ENCODE data around the gene TENM4.
"Not testable (repeated sequence)": the region's sequence is repeated elsewhere in the genome, so short reads cannot be mapped to it uniquely, and the experiment has no call there.

Gene TENM4

DNA sequence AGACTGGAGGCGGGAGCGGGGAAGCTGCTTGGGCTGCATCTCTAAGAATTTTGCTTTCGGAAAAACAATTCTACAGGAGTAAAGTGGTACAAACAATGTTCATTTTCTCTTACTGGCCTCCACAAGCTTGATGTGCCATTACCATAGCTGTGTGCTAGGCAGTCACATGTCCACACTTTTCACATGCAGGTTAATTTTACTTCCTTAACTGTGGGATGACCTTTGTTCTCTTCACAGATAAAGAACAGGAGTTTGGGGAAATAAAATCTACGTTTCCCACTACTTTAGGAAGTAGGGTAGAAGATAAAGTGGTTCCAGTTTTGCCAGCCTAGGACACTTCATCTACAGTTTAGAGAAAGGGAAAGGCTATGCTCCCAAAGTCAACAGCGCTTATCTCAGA, 539.0 kb downstream of the TENM4 start:
- DNase-seq (ENCODE audit: low read depth): no peak

GRCh38 chr11:78898266-78898775, 542.5 kb downstream of the TENM4 start:
- no peak for DNase-seq (ENCODE audit: low read depth)

- DNase-seq (ENCODE audit: low read depth): no peak
Observed at GRCh38 chr11:78893996-78894395, 546.8 kb downstream of the TENM4 start.

- DNase-seq (ENCODE audit: low read depth): no peak
Observed at GRCh38 chr11:78889698-78890097, 551.1 kb downstream of the TENM4 start.

- DNase-seq (ENCODE audit: low read depth): peak; percentile 86
Observed at GRCh38 chr11:78886616-78887015, 554.2 kb downstream of the TENM4 start.

DNA sequence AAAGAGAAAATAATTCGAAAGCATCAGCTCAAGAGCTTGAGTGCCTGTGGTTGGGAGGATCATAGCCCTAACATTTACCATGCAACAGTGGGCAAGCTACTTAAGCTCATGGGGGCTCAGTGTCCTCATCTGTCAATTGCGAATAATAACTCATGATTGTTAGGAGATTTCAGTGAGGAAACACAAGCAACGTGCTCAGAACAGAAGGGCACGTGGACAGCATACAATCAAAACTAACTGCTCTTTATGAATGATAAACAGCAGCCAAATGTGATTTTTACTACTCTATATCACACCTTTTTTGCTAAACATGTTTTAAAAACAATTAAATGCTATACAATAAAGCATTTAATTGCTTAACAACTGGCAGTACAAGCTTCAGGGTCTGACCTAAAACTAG, 556.1 kb downstream of the TENM4 start:
- no peak for DNase-seq (ENCODE audit: low read depth)

- peak; percentile 14 for DNase-seq (ENCODE audit: low read depth)
Observed at GRCh38 chr11:78883506-78883905, 557.3 kb downstream of the TENM4 start.

DNA sequence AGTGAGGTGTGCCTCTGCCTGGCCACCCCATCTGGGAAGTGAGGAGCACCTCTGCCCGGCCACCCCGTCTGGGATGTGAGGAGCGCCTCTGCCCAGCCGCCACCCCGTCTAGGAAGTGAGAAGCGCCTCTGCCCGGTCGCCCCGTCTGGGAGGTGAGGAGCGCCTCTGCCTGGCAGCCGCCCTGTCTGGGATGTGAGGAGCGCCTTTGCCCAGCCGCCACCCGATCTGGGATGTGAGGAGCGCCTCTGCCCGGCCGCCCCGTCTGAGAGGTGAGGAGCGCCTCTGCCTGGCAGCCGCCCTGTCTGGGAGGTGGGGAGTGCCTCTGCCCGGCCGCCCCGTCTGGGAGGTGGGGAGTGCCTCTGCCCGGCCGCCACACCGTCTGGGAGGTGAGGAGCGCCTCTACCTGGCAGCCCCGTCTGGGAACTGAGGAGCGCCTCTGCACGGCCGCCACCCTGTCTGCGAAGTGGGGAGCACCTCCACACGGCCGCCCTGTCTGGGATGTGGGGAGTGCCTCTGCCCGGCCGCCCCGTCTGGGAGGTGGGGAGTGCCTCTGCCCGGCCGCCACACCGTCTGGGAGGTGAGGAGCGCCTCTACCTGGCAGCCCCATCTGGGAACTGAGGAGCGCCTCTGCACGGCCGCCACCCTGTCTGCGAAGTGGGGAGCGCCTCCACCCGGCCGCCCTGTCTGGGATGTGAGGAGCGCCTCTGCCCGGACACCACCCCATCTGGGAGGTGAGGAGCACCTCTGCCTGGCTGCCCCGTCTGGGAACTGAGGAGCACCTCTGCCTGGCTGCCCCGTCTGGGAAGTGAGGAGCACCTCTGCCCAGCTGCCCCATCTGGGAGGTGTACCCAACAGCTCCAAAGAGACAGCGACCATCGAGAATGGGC, 561.5 kb downstream of the TENM4 start:
- not testable (repeated sequence) for DNase-seq (ENCODE audit: low read depth)

GRCh38 chr11:78878631-78879030, 562.2 kb downstream of the TENM4 start:
- DNase-seq (ENCODE audit: low read depth): no peak

- no peak for DNase-seq (ENCODE audit: low read depth)
Observed at GRCh38 chr11:78876676-78877075, 564.2 kb downstream of the TENM4 start.

- no peak for DNase-seq (ENCODE audit: low read depth)
Observed at GRCh38 chr11:78870655-78871054, 570.2 kb downstream of the TENM4 start.

- no peak for DNase-seq (ENCODE audit: low read depth)
Observed at GRCh38 chr11:78869293-78869692, 571.5 kb downstream of the TENM4 start.

DNA sequence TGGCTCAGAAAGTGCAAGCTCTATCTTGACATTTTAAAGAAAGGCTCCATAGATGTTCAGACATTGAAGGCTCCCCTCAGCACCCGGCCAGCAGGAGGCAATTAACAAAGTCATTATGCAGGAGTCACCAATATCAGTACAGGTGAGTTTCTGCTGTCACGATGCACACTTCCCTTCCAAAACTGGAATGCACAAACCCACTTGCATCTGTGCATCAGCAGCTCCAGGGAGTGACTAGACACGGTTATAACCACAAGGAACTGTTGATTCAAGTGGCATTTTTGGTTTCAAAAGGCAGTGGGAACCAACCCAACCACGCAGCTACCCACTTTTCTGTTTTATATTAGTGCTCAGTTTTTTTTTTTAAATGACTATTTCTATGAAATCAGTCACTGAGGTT, 572.3 kb downstream of the TENM4 start:
- DNase-seq (ENCODE audit: low read depth): no peak

DNA sequence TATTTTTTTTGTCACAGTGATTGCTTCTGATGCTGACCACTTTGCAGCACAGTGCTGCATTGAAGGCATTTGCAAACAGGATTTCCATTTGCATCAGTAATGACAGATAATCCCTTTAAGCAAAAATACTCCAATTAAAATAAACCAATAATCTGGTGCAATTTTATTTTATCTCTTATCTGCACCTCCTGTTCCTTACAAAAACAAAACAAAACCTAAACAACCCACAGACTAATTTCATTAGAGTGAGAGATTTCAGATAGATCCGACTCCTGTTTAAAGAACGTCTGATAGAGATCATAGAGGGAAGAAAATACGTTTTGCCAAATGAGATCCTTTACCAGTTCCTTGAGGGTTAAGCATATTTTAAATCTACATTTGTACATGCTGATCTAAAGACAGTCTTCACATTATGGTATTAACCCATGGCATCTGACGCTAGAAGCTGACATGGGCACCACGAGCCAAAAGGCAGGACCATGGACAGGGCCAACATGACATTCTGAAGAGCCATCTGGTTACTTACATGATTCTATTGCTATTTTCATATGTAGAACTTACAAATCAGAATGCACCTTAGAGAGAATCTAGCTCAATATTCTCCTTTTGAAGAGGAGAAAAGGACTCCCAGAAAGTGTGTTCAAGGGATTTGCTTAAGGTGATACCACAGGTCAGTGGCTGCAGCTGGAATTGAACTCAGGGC, 580.0 kb downstream of the TENM4 start:
- DNase-seq (ENCODE audit: low read depth): peak; percentile 41

- DNase-seq (ENCODE audit: low read depth): peak; percentile 27
Observed at GRCh38 chr11:78857688-78858087, 583.1 kb downstream of the TENM4 start.

DNA sequence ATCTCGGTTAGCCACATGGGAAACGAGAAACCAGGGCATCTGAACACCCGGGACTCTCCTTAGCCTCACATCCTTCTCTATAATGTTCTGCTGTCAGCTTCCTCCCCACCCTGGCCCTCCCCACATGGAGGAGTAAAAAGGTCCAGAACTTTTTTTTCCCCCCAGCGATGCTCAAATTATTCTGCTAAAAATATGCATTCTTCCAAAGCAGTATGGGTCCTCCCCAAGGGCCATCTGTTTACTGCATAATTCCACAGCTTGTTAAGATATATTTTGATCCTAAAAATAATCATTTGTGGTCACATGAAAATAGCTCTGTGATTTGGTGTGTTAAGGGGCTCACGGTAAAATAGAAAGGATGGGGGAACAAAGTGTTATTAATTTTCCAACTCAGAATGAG, 584.6 kb downstream of the TENM4 start:
- no peak for DNase-seq (ENCODE audit: low read depth)

DNA sequence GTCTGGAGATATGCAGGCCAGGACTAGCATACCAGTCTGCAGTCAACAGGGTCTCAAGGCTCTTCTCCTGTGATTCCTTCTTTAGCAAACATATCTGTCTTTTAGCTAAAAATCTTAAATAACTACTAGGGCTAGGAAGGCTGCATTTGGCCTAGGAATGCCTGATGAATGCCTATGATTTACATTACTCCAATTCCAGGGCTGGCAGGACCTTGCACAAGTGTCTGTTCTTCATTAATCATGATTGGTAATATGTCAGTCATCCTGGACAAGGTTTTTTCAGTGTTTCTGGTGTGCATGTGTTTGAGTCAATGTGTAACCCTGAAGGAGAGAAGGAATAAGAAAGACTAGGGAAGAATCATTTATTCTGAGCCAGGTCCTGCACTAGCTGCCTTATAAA, 585.7 kb downstream of the TENM4 start:
- DNase-seq (ENCODE audit: low read depth): no peak

- no peak for DNase-seq (ENCODE audit: low read depth)
Observed at GRCh38 chr11:78853521-78853920, 587.3 kb downstream of the TENM4 start.

- DNase-seq (ENCODE audit: low read depth): no peak
Observed at GRCh38 chr11:78851878-78852586, 588.8 kb downstream of the TENM4 start.

- no peak for DNase-seq (ENCODE audit: low read depth)
Observed at GRCh38 chr11:78850078-78850477, 590.8 kb downstream of the TENM4 start.

- no peak for DNase-seq (ENCODE audit: low read depth)
Observed at GRCh38 chr11:78846269-78846668, 594.6 kb downstream of the TENM4 start.

GRCh38 chr11:78845496-78845895, 595.3 kb downstream of the TENM4 start:
- DNase-seq (ENCODE audit: low read depth): no peak

All from amniotic epithelial cell (primary cell).